Activated T-helper 2 cell treated with anti-CD3 and anti-CD28 coated beads, Interferon-gamma antibody, Interleukin-2, Interleukin-4, amounts not matched to agents 10 μg/mL and 5 μg/mL and 100 μg/mL, durations not matched to agents 14 hours and 24 hours and 36 hours (primary cell): ENCODE measurements around the gene UHRF1. TPM values are rescaled to one million over a fixed set of nuclear protein-coding genes. Genes with fewer than 3 reads are reported as not detected.

ENCODE experiments used
- DNase-seq: peaks from one replicate; pipeline ENCODE4 v3.0.0; 2021; ENCODE audit warnings: low spot score
- H3K27ac Mint-ChIP-seq: one replicate; pipeline ENCODE4 v1.8.0; 2021; ENCODE audit warnings: mixed read lengths
- H3K27me3 Mint-ChIP-seq: one replicate; pipeline ENCODE4 v1.8.0; 2021; ENCODE audit warnings: low read depth, mixed read lengths
- H3K36me3 Mint-ChIP-seq: one replicate; pipeline ENCODE4 v1.8.0; 2021; ENCODE audit warnings: low read depth, mixed read lengths
- H3K4me1 Mint-ChIP-seq: one replicate; pipeline ENCODE4 v1.8.0; 2021; ENCODE audit warnings: low read depth, mixed read lengths
- H3K4me3 Mint-ChIP-seq: one replicate; pipeline ENCODE4 v1.8.0; 2021; ENCODE audit warnings: low read depth, mild to moderate bottlenecking, moderate library complexity, mixed read lengths
- H3K9me3 Mint-ChIP-seq: one replicate; pipeline ENCODE4 v1.8.0; 2021; ENCODE audit warnings: mixed read lengths
- intact Hi-C: fragments of 100-400 bp; cut with micrococcal nuclease; formaldehyde crosslinking; loops from one replicate; pipeline ENCODE4 v1.15.1; 2023
- total RNA-seq: library from RNA; stranded (reverse); gene quantifications from 2 replicates; pipeline ENCODE4 v1.2.3, GENCODE V29; 2022

UHRF1 gene
- total RNA-seq, 1 donor from 2014 or later = 138 TPM

- no peaks in the 10 kb centered on the region for H3K27me3 Mint-ChIP-seq
- intact Hi-C loops = no loop called here
- H3K36me3 Mint-ChIP-seq = peaks cover 22% of the 10 kb centered on the region
- DNase-seq = no peak
- H3K4me1 Mint-ChIP-seq = no peaks in the 10 kb centered on the region
- H3K9me3 Mint-ChIP-seq = no peaks in the 10 kb centered on the region
- H3K4me3 Mint-ChIP-seq = no peak overlapping the region
- H3K27ac Mint-ChIP-seq = no peak overlapping the region
Measured at GRCh38 chr19:4997297-4997696, 88.0 kb downstream of the UHRF1 start.

- Mint-ChIP-seq H3K4me3 (no peak overlapping the region), H3K4me1 (no peaks in the 10 kb centered on the region), H3K9me3 (no peaks in the 10 kb centered on the region), H3K36me3 (peaks cover 14% of the 10 kb centered on the region), H3K27ac (no peak overlapping the region), H3K27me3 (no peaks in the 10 kb centered on the region)
- no peak for DNase-seq
- intact Hi-C loops = loop anchor here (2.0 kb wide), 1 partner anchor 31 kb away; no protein-coding TSS in a partner anchor
Measured at GRCh38 chr19:5000120-5000611, 90.9 kb downstream of the UHRF1 start.

GRCh38 chr19:5001615-5002014 lies 92.3 kb downstream of the UHRF1 start:
- Mint-ChIP-seq H3K27ac (no peak overlapping the region), H3K27me3 (no peaks in the 10 kb centered on the region), H3K4me1 (no peaks in the 10 kb centered on the region), H3K4me3 (no peak overlapping the region), H3K36me3 (peaks cover 12% of the 10 kb centered on the region), H3K9me3 (no peaks in the 10 kb centered on the region)
- intact Hi-C loops = loop anchor here (2.0 kb wide), 1 partner anchor 29 kb away; no protein-coding TSS in a partner anchor
- no peak for DNase-seq

GRCh38 chr19:5002143-5002542 lies 92.8 kb downstream of the UHRF1 start:
- Mint-ChIP-seq H3K27me3 (no peaks in the 10 kb centered on the region), H3K9me3 (peaks cover 1% of the 10 kb centered on the region), H3K27ac (no peak overlapping the region), H3K4me1 (peaks cover under 1% of the 10 kb centered on the region), H3K36me3 (peaks cover 13% of the 10 kb centered on the region), H3K4me3 (no peak overlapping the region)
- DNase-seq = no peak
- intact Hi-C loops = no loop called here

GRCh38 chr19:5003781-5004180 lies 94.5 kb downstream of the UHRF1 start:
- intact Hi-C loops = no loop called here
- peaks cover 19% of the 10 kb centered on the region for H3K36me3 Mint-ChIP-seq
- no peak for DNase-seq
- no peaks in the 10 kb centered on the region for H3K27me3 Mint-ChIP-seq
- no peak overlapping the region for H3K27ac Mint-ChIP-seq
- H3K4me3 Mint-ChIP-seq = no peak overlapping the region
- H3K4me1 Mint-ChIP-seq = peaks cover 2% of the 10 kb centered on the region
- peaks cover 4% of the 10 kb centered on the region for H3K9me3 Mint-ChIP-seq

GRCh38 chr19:5005096-5005495 lies 95.8 kb downstream of the UHRF1 start:
- H3K4me1 Mint-ChIP-seq = peaks cover 2% of the 10 kb centered on the region
- H3K9me3 Mint-ChIP-seq = peaks cover 4% of the 10 kb centered on the region
- H3K4me3 Mint-ChIP-seq = no peak overlapping the region
- intact Hi-C loops = no loop called here
- DNase-seq = no peak
- H3K36me3 Mint-ChIP-seq = peaks cover 19% of the 10 kb centered on the region
- H3K27me3 Mint-ChIP-seq = no peaks in the 10 kb centered on the region
- no peak overlapping the region for H3K27ac Mint-ChIP-seq

GRCh38 chr19:5006201-5006600 lies 96.9 kb downstream of the UHRF1 start:
- peaks cover 19% of the 10 kb centered on the region for H3K36me3 Mint-ChIP-seq
- DNase-seq = no peak
- H3K4me3 Mint-ChIP-seq = no peak overlapping the region
- H3K27ac Mint-ChIP-seq = no peak overlapping the region
- intact Hi-C loops = no loop called here
- peaks cover 4% of the 10 kb centered on the region for H3K9me3 Mint-ChIP-seq
- peaks cover 2% of the 10 kb centered on the region for H3K4me1 Mint-ChIP-seq
- H3K27me3 Mint-ChIP-seq = no peaks in the 10 kb centered on the region

GRCh38 chr19:5006821-5007220 lies 97.5 kb downstream of the UHRF1 start:
- no peak overlapping the region for H3K4me3 Mint-ChIP-seq
- peaks cover 4% of the 10 kb centered on the region for H3K9me3 Mint-ChIP-seq
- H3K36me3 Mint-ChIP-seq = peaks cover 19% of the 10 kb centered on the region
- no peaks in the 10 kb centered on the region for H3K27me3 Mint-ChIP-seq
- no peak for DNase-seq
- intact Hi-C loops = no loop called here
- H3K27ac Mint-ChIP-seq = no peak overlapping the region
- H3K4me1 Mint-ChIP-seq = peaks cover 2% of the 10 kb centered on the region

Other genes with a start within 250 kb of the UHRF1 start
- 105 and 110 TPM in 2 replicates for gene MYDGF, start 239.2 kb upstream of the UHRF1 start, total RNA-seq
- 84.8 and 87.2 TPM in 2 replicates for gene DPP9, start 185.7 kb upstream of the UHRF1 start, total RNA-seq
- 18.1 and 18.6 TPM in 2 replicates for gene FEM1A, start 117.8 kb upstream of the UHRF1 start, total RNA-seq
- 28.1 and 30.4 TPM in 2 replicates for gene TICAM1, start 77.8 kb upstream of the UHRF1 start, total RNA-seq
- 55.3 and 61.8 TPM in 2 replicates for gene PLIN3, start 41.8 kb upstream of the UHRF1 start, total RNA-seq
- gene ARRDC5, start 6.6 kb upstream of the UHRF1 start, total RNA-seq = 0.23 and 0.27 TPM in 2 replicates
- gene KDM4B, start 59.6 kb downstream of the UHRF1 start, total RNA-seq = 51.7 and 54.3 TPM in 2 replicates